Activated CD4-positive, alpha-beta T cell treated with anti-CD3 and anti-CD28 coated beads for 24 hours (primary cell): ENCODE data around the gene C2orf80.
"Not testable (repeated sequence)": the region's sequence is repeated elsewhere in the genome, so short reads cannot be mapped to it uniquely, and the experiment has no call there.

Experiments used
- DNase-seq, 2 donors: peaks; one replicate each; pipeline ENCODE4 v3.0.0-alpha.2; 2020; ENCODE audit warnings: low read depth in 2 of 2

Gene C2orf80

GRCh38 chr2:208189810-208190503 is at the start of gene C2orf80:
C2orf80 (minus strand) TSS chr2:208190030; CDS start chr2:208186986, 3,044 bp downstream.
- no peak for DNase-seq

GRCh38 chr2:208235860-208236259 is 46.0 kb upstream of the C2orf80 start:
- DNase-seq: no peak

GRCh38 chr2:208234786-208235185 is 45.0 kb upstream of the C2orf80 start:
- no peak for DNase-seq

- no peak for DNase-seq
These were observed 38.6 kb upstream of the C2orf80 start for GRCh38 chr2:208228476-208228875.

GRCh38 chr2:208227581-208228232 is 37.9 kb upstream of the C2orf80 start:
- no peak for DNase-seq

GRCh38 chr2:208224802-208225201 is 35.0 kb upstream of the C2orf80 start:
- no peak for DNase-seq

GRCh38 chr2:208222351-208222750 is 32.5 kb upstream of the C2orf80 start:
- DNase-seq: no peak

- not testable (repeated sequence) for DNase-seq
These were observed 32.0 kb upstream of the C2orf80 start for GRCh38 chr2:208221873-208222272.

GRCh38 chr2:208210688-208211451 is 21.0 kb upstream of the C2orf80 start:
- no peak for DNase-seq

- DNase-seq: no peak
These were observed 18.7 kb upstream of the C2orf80 start for GRCh38 chr2:208208335-208209085.

GRCh38 chr2:208207769-208208168 is 17.9 kb upstream of the C2orf80 start:
- no peak for DNase-seq

- DNase-seq: no peak
These were observed 14.3 kb upstream of the C2orf80 start for GRCh38 chr2:208204166-208204565.

- DNase-seq: no peak
These were observed 5.7 kb upstream of the C2orf80 start for GRCh38 chr2:208195531-208195930.

- no peak for DNase-seq
These were observed 2.9 kb upstream of the C2orf80 start for GRCh38 chr2:208192611-208193236.

- DNase-seq: no peak
These were observed 591 bp downstream of the C2orf80 start for GRCh38 chr2:208189069-208189809.

GRCh38 chr2:208186893-208187292 is 2.9 kb downstream of the C2orf80 start:
- no peak for DNase-seq

GRCh38 chr2:208186465-208186864 is 3.4 kb downstream of the C2orf80 start:
- DNase-seq: no peak

- no peak for DNase-seq
These were observed 5.7 kb downstream of the C2orf80 start for GRCh38 chr2:208183972-208184705.

- DNase-seq: no peak
These were observed 6.3 kb downstream of the C2orf80 start for GRCh38 chr2:208183526-208183925.

- DNase-seq: no peak
These were observed 7.0 kb downstream of the C2orf80 start for GRCh38 chr2:208182835-208183234.
